ENCODE results near the gene TUBA3E. TPM values are rescaled to one million over a fixed set of nuclear protein-coding genes. Genes with fewer than 3 reads are reported as not detected.

TUBA3E gene
- 0.62 to 0.97 TPM (median 0.78 TPM) in 5 replicates for total RNA-seq (2022; extraction: Qiagen RNA extraction; ENCODE audit: low read depth)

DNA sequence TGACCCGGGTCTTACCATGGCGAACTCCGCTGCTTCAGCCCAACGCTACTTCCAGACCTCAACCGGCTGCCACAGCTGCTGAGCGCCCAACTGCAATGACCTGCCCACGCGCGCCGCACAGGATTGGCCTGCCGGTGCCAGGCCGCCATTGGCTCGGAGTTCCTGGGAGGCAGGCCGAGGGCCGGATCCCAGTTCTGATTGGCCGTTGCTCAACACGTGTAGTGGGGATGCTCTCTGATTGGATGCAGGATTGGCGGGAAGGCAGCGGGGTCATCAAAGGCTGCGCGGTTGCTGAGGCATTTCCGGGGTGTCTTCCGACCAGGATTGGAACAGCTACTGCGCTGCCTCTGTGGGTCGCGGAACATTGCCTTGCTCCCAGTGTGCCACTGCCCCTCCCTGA, at the start of gene TUBA3E:
Gene TUBA3E, minus strand, starts transcription at position 97 of the 400 bp plus-strand sequence. Its CDS starts 79 bp downstream, at position 18.

DNA sequence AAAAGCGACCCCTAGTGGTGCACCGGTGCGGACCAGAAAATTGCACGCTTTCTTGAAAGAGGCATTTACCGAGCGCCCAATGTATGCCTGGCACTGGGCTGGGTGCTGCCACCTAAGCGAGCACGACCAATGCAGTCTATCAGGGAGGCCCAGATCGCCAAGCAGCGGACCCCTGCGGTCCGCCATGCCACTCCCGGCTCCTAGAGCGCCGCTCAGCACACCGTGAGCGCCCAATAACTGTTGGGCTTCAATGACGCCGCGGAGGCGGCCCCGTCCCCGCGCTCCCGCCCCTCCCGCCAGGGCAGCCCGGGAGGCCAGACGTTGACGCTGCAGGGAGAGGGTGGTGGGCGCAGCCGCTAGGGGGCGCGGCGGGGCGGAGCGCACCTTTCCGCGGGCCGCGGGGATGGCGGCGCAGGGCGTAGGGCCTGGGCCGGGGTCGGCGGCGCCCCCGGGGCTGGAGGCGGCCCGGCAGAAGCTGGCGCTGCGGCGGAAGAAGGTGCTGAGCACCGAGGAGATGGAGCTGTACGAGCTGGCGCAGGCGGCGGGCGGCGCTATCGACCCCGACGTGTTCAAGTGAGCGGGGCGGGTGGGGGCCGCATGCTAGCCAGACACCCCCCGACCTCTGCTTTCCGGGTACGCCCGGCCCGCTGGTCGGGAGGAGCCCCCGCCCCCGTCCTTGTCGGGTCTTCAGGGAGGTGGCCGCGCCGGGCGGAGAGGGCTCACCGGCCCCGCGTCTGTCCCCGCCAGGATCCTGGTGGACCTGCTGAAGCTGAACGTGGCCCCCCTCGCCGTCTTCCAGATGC, 16.2 kb downstream of the TUBA3E start, which contains the start of gene MZT2B:
Gene MZT2B, plus strand, starts transcription at position 383 of the 803 bp plus-strand sequence. Its CDS starts 21 bp downstream, at position 404.

DNA sequence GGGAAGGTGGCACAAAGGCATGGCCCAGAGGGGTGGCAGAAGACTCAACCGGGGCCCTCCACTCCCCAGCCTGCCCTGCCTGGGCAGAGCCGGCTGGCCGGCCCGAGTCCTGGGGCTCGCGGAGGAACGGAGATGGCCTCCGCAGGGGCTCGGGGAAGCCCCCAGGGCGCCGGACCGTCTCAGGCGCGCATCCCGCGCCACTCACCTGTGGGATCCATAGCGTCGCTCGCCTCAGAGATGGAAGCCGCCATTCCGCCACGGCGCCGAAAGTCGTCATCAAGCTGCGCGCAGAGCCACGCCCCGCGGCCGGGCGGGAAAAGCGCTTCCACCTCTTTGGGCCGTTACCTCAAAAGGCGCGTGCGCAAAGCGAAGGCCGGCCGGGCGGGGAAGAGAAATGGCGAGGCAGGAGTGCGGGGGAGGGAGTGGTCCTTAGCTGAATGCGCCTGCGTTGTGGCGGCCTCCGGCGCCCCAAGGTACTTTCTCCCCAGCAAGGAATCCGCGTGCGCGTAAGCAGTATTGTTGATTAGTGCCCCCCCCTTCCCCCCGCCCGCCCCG, 16.8 kb downstream of the TUBA3E start, which contains the start of gene SMPD4:
Gene SMPD4, minus strand, starts transcription at position 278 of the 555 bp plus-strand sequence. CDS start 5,010 bp downstream, outside the sequence.

DNA sequence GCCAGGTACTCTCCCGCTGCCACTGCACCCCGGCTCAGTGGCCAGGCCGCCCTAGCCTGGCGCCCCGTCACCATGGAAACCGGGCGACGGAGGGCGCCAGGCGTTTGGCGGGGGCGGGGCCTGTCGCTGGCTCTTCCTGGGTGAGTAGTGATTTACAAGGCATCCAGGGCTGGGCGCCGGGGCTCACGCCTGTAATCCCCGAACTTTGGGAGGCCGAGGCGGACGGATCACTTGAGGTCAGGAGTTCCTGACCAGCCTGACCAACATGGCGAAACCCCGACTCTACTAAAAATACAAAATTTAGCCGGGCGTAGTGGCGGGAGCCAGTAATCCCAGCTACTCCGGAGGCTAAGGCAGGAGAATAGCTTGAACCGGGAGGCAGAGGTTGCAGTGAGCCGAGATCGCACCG, 53.2 kb downstream of the TUBA3E start, which contains the start of gene CCDC74B:
Gene CCDC74B, minus strand, starts transcription at position 107 of the 409 bp plus-strand sequence. CDS start 116 bp downstream, outside the sequence.

Other genes with a start within 250 kb of the TUBA3E start
- not detected in 5 replicates for gene RAB6C, start 218.8 kb downstream of the TUBA3E start, total RNA-seq (2022; extraction: Qiagen RNA extraction; ENCODE audit: low read depth)
- gene POTEF, start 69.2 kb downstream of the TUBA3E start, total RNA-seq (2022; extraction: Qiagen RNA extraction; ENCODE audit: low read depth) = not detected in 5 replicates
- gene CCDC74B, start 53.3 kb downstream of the TUBA3E start, total RNA-seq (2022; extraction: Qiagen RNA extraction; ENCODE audit: low read depth) = 4.6 to 7.2 TPM (median 6.2 TPM) in 5 replicates
- gene SMPD4, start 16.8 kb downstream of the TUBA3E start, total RNA-seq (2022; extraction: Qiagen RNA extraction; ENCODE audit: low read depth) = 60.1 to 80.8 TPM (median 74.2 TPM) in 5 replicates
- gene MZT2B, start 16.2 kb downstream of the TUBA3E start, total RNA-seq (2022; extraction: Qiagen RNA extraction; ENCODE audit: low read depth) = 238 to 456 TPM (median 397 TPM) in 5 replicates
- 113 to 171 TPM (median 156 TPM) in 5 replicates for gene IMP4, start 144.5 kb upstream of the TUBA3E start, total RNA-seq (2022; extraction: Qiagen RNA extraction; ENCODE audit: low read depth)
- 26.8 to 33.1 TPM (median 30.8 TPM) in 5 replicates for gene PTPN18, start 157.6 kb upstream of the TUBA3E start, total RNA-seq (2022; extraction: Qiagen RNA extraction; ENCODE audit: low read depth)